MG63 (cell line): ENCODE data around the gene SPAG5. TPM values are rescaled to one million over a fixed set of nuclear protein-coding genes. Genes with fewer than 3 reads are reported as not detected.

Experiments
- DNase-seq: peaks from one replicate; pipeline ENCODE4 v3.0.0-alpha.2; 2020
- H3K27me3 ChIP-seq: fragments of 250-450 bp; sonication (Bioruptor Pico); 2 replicates; pipeline ENCODE4 v1.5.1; 2020; ENCODE audit warnings: mild to moderate bottlenecking, moderate library complexity
- H3K36me3 ChIP-seq: fragments of 250-450 bp; sonication (Bioruptor Pico); 2 replicates; pipeline ENCODE4 v1.5.1; 2020; ENCODE audit warnings: mild to moderate bottlenecking, moderate library complexity
- H3K4me3 ChIP-seq: fragments of 250-450 bp; sonication (Bioruptor Pico); 2 replicates; pipeline ENCODE4 v1.5.1; 2020; ENCODE audit warnings: mild to moderate bottlenecking, moderate library complexity
- H3K9me3 ChIP-seq: fragments of 250-450 bp; sonication (Bioruptor Pico); 2 replicates; pipeline ENCODE4 v1.5.1; 2020; ENCODE audit warnings: mild to moderate bottlenecking, moderate library complexity
- total RNA-seq: library from RNA; depleted of rRNA; stranded (reverse); fragments of >200 nt; shearing (Covaris generic); gene quantifications from 2 replicates; pipeline ENCODE4 v1.2.3, GENCODE V29; 2014; ENCODE audit warnings: low replicate concordance; rRNA removed

The SPAG5 gene
- 45.1 and 82.9 TPM in 2 replicates for total RNA-seq

- H3K36me3 ChIP-seq = peaks cover 42% of the 10 kb centered on the region
- DNase-seq = peak; percentile 94
- H3K4me3 ChIP-seq = peak within 1 kb of the TSS; percentile 93
- no peaks in the 10 kb centered on the region for H3K27me3 ChIP-seq
- H3K9me3 ChIP-seq = no peaks in the 10 kb centered on the region
Observed at GRCh38 chr17:28598799-28599310, at the start of gene SPAG5. Gene SPAG5, minus strand, starts transcription at chr17:28599025. Its CDS starts 79 bp downstream, at chr17:28598946.

- peaks cover 59% of the 10 kb centered on the region for H3K36me3 ChIP-seq
- H3K9me3 ChIP-seq = no peaks in the 10 kb centered on the region
- peak overlapping the region; percentile 70; the same call in 1 of the 2 replicates for H3K4me3 ChIP-seq
- H3K27me3 ChIP-seq = no peaks in the 10 kb centered on the region
- no peak for DNase-seq
Observed at GRCh38 chr17:28646039-28646754, 47.4 kb upstream of the SPAG5 start.

- DNase-seq = no peak
- H3K9me3 ChIP-seq = no peaks in the 10 kb centered on the region
- peak overlapping the region; percentile 70 for H3K4me3 ChIP-seq
- peaks cover 61% of the 10 kb centered on the region for H3K36me3 ChIP-seq
- H3K27me3 ChIP-seq = no peaks in the 10 kb centered on the region
Observed at GRCh38 chr17:28645576-28645939, 46.7 kb upstream of the SPAG5 start.

- no peaks in the 10 kb centered on the region for H3K27me3 ChIP-seq
- H3K4me3 ChIP-seq = peak within 1 kb of the TSS; percentile 70
- H3K36me3 ChIP-seq = peaks cover 65% of the 10 kb centered on the region
- peak; percentile 97 for DNase-seq
- no peaks in the 10 kb centered on the region for H3K9me3 ChIP-seq
Observed at GRCh38 chr17:28644787-28645575, 46.2 kb upstream of the SPAG5 start, which contains the start of gene BLTP2. Gene BLTP2, minus strand, starts transcription at chr17:28645158. Its CDS starts 102 bp downstream, at chr17:28645056.

- H3K27me3 ChIP-seq = no peaks in the 10 kb centered on the region
- peaks cover 68% of the 10 kb centered on the region for H3K36me3 ChIP-seq
- H3K9me3 ChIP-seq = no peaks in the 10 kb centered on the region
- H3K4me3 ChIP-seq = peak overlapping the region; percentile 70
- peak; percentile 47 for DNase-seq
Observed at GRCh38 chr17:28643983-28644786, 45.4 kb upstream of the SPAG5 start.

GRCh38 chr17:28641579-28641978, 42.8 kb upstream of the SPAG5 start:
- Histone ChIP-seq H3K4me3 (no peak overlapping the region), H3K9me3 (no peaks in the 10 kb centered on the region), H3K36me3 (peaks cover 79% of the 10 kb centered on the region), H3K27me3 (no peaks in the 10 kb centered on the region)
- no peak for DNase-seq

GRCh38 chr17:28635506-28635905, 36.7 kb upstream of the SPAG5 start:
- Histone ChIP-seq H3K36me3 (peaks cover 100% of the 10 kb centered on the region), H3K27me3 (no peaks in the 10 kb centered on the region)
- no peak for DNase-seq

GRCh38 chr17:28634206-28634865, 35.5 kb upstream of the SPAG5 start:
- DNase-seq = no peak
- Histone ChIP-seq H3K36me3 (peaks cover 98% of the 10 kb centered on the region), H3K4me3 (no peak overlapping the region), H3K27me3 (no peaks in the 10 kb centered on the region), H3K9me3 (no peaks in the 10 kb centered on the region)

More at GRCh38 chr17:28635506-28635905, 36.7 kb upstream of the SPAG5 start:
- H3K4me3 ChIP-seq = no peak overlapping the region
- no peaks in the 10 kb centered on the region for H3K9me3 ChIP-seq

GRCh38 chr17:28626818-28627217, 28.0 kb upstream of the SPAG5 start:
- no peaks in the 10 kb centered on the region for H3K27me3 ChIP-seq
- no peak for DNase-seq
- H3K4me3 ChIP-seq = no peak overlapping the region
- no peaks in the 10 kb centered on the region for H3K9me3 ChIP-seq
- peaks cover 89% of the 10 kb centered on the region for H3K36me3 ChIP-seq

GRCh38 chr17:28624148-28624547, 25.3 kb upstream of the SPAG5 start:
- no peaks in the 10 kb centered on the region for H3K27me3 ChIP-seq
- no peak for DNase-seq
- peaks cover 91% of the 10 kb centered on the region for H3K36me3 ChIP-seq
- H3K9me3 ChIP-seq = no peaks in the 10 kb centered on the region
- no peak overlapping the region for H3K4me3 ChIP-seq

GRCh38 chr17:28623696-28624095, 24.9 kb upstream of the SPAG5 start:
- Histone ChIP-seq H3K36me3 (peaks cover 95% of the 10 kb centered on the region), H3K4me3 (no peak overlapping the region)

GRCh38 chr17:28622186-28622585, 23.4 kb upstream of the SPAG5 start:
- no peaks in the 10 kb centered on the region for H3K9me3 ChIP-seq
- no peak for DNase-seq
- H3K36me3 ChIP-seq = peaks cover 92% of the 10 kb centered on the region
- no peaks in the 10 kb centered on the region for H3K27me3 ChIP-seq
- no peak overlapping the region for H3K4me3 ChIP-seq

More at GRCh38 chr17:28623696-28624095, 24.9 kb upstream of the SPAG5 start:
- no peaks in the 10 kb centered on the region for H3K9me3 ChIP-seq
- no peaks in the 10 kb centered on the region for H3K27me3 ChIP-seq
- DNase-seq = no peak

GRCh38 chr17:28620010-28620409, 21.2 kb upstream of the SPAG5 start:
- Histone ChIP-seq H3K27me3 (no peaks in the 10 kb centered on the region), H3K36me3 (peaks cover 97% of the 10 kb centered on the region), H3K4me3 (no peak overlapping the region), H3K9me3 (no peaks in the 10 kb centered on the region)
- no peak for DNase-seq

- H3K9me3 ChIP-seq = no peaks in the 10 kb centered on the region
- H3K4me3 ChIP-seq = no peak overlapping the region
- no peaks in the 10 kb centered on the region for H3K27me3 ChIP-seq
- no peak for DNase-seq
- peaks cover 95% of the 10 kb centered on the region for H3K36me3 ChIP-seq
Observed at GRCh38 chr17:28618464-28618863, 19.6 kb upstream of the SPAG5 start.

GRCh38 chr17:28616281-28616680, 17.5 kb upstream of the SPAG5 start:
- peaks cover 95% of the 10 kb centered on the region for H3K36me3 ChIP-seq
- no peaks in the 10 kb centered on the region for H3K9me3 ChIP-seq
- H3K4me3 ChIP-seq = no peak overlapping the region
- DNase-seq = no peak
- H3K27me3 ChIP-seq = no peaks in the 10 kb centered on the region

- no peak for DNase-seq
- H3K27me3 ChIP-seq = no peaks in the 10 kb centered on the region
- no peaks in the 10 kb centered on the region for H3K9me3 ChIP-seq
- H3K4me3 ChIP-seq = no peak overlapping the region
- peaks cover 95% of the 10 kb centered on the region for H3K36me3 ChIP-seq
Observed at GRCh38 chr17:28615260-28615940, 16.6 kb upstream of the SPAG5 start.
